ENCODE measurements around the gene PIAS4. TPM values are rescaled to one million over a fixed set of nuclear protein-coding genes. Genes with fewer than 3 reads are reported as not detected.

Gene PIAS4
- total and polyA plus RNA-seq, 2 donors (not counting 3 experiments of a cell fraction or from before 2014, with no cell fraction given) = 26.2 to 46.2 TPM

DNA sequence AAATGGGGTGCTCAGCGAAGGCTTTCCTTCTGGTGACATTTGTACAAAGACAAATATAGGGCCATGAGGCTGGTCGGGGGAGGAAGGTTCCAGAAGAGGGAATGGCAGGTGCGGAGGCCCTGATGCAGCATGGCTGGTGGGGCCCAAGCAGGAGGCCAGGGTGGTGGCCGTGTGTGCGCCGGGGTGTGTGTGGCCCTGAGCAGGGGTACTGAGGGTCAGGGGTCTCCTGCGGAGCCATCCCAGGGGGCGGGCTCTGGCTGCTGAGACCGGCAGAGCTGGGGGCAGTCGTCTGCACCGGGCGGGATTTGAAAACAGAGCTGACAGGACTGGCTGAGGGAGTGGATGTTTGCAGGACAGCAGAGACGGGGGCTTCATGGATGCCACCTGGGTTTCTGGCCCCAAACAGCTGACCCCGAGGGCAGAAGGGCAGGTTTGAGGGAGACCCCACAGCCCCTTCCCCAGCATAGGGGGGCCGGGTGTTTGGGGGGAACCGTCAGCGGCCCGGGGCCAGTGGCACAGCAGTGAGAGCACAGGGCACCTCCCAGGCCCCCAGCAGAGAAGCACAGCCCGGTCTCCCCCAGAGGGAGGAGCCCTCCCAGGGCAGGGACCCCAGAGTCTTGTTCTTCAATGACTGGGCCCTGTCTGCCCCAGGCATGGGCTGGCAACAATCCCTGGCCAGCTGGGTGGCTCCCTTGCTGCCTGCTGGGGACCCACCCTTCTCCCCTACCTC, 11.4 kb downstream of the PIAS4 start:
- no TSS peak for BruUV-seq (replicated peaks)

More for the DNA sequence above, 11.4 kb downstream of the PIAS4 start:
- H4K20me1 ChIP-seq (replicated peaks; ENCODE audit: control insufficient read depth, extremely low read depth, insufficient read depth, low read length) = no peaks in the 10 kb centered on the region
- TF ChIP-seq, protein P1, sequence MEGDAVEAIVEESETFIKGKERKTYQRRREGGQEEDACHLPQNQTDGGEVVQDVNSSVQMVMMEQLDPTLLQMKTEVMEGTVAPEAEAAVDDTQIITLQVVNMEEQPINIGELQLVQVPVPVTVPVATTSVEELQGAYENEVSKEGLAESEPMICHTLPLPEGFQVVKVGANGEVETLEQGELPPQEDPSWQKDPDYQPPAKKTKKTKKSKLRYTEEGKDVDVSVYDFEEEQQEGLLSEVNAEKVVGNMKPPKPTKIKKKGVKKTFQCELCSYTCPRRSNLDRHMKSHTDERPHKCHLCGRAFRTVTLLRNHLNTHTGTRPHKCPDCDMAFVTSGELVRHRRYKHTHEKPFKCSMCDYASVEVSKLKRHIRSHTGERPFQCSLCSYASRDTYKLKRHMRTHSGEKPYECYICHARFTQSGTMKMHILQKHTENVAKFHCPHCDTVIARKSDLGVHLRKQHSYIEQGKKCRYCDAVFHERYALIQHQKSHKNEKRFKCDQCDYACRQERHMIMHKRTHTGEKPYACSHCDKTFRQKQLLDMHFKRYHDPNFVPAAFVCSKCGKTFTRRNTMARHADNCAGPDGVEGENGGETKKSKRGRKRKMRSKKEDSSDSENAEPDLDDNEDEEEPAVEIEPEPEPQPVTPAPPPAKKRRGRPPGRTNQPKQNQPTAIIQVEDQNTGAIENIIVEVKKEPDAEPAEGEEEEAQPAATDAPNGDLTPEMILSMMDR (IDR thresholded peaks at IDR 0.05; ENCODE audit: extremely low read depth in 1 of 2, insufficient read depth in 1 of 2, low read depth in 1 of 2, low read length in 2 of 2) = no peak
- no peak for TF ChIP-seq MYC (IDR thresholded peaks at IDR 0.05; ENCODE audit: low read depth, low read length)
- no peak for TF ChIP-seq POLR2A (IDR thresholded peaks at IDR 0.05; ENCODE audit: low read depth, low read length)
- no peak for TF ChIP-seq GATA2 (IDR thresholded peaks at IDR 0.05; ENCODE audit: insufficient read depth, insufficient read length, low read depth, low read length)
- TF ChIP-seq, protein P2, sequence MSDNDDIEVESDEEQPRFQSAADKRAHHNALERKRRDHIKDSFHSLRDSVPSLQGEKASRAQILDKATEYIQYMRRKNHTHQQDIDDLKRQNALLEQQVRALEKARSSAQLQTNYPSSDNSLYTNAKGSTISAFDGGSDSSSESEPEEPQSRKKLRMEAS (IDR thresholded peaks at IDR 0.05; ENCODE audit: insufficient read depth, insufficient read length) = no peak
- no peak for TF ChIP-seq POLR2AphosphoS5 (IDR thresholded peaks at IDR 0.05; ENCODE audit: insufficient read depth, low read depth, low read length)
- no peak for TF ChIP-seq EZH2 (IDR thresholded peaks at IDR 0.05; ENCODE audit: borderline replicate concordance, low read depth, low read length, severe bottlenecking)
- no peak for TF ChIP-seq JUN (IDR thresholded peaks at IDR 0.05; ENCODE audit: borderline replicate concordance, insufficient read depth, insufficient read length, low read depth)
- no peak for TF ChIP-seq FOS (IDR thresholded peaks at IDR 0.05; ENCODE audit: borderline replicate concordance, insufficient read depth, low read length)
- POLR2A ChIA-PET = no interaction called here
- no peaks in the 10 kb centered on the region for H3K9me1 ChIP-seq (replicated peaks; ENCODE audit: control insufficient read depth, extremely low read depth, insufficient read depth, low read length)
- peaks cover 20% of the 10 kb centered on the region for H3K79me2 ChIP-seq (ENCODE audit: control insufficient read depth, insufficient read depth, low read length)
- no peaks in the 10 kb centered on the region for H3K9me3 ChIP-seq (replicated peaks; ENCODE audit: control insufficient read depth, insufficient read depth, low read length)
- FAIRE-seq = no peak
- CTCF ChIA-PET = interaction anchor here (1.0 kb wide), 1 partner anchor 12 kb away, joined by 3 read pairs; no protein-coding TSS in a partner anchor
- dilution Hi-C loops (cut with MboI; ENCODE audit: extremely low pct_ligation_motif_present, low sequenced_read_pairs) (no loop called here), intact Hi-C loops (cut with micrococcal nuclease) (no loop called here)
- H3K9ac ChIP-seq (replicated peaks; ENCODE audit: extremely low read depth, insufficient read depth, low read length) = no peak overlapping the region
- H2AFZ ChIP-seq (ENCODE audit: low read depth, low read length) = no peak overlapping the region
- no peak overlapping the region for H3K4me3 ChIP-seq (replicated peaks in 1 of 3; ENCODE audit: insufficient read depth in 1 of 3, low read depth in 1 of 3, low read length in 3 of 3)
- H3K4me1 ChIP-seq (ENCODE audit: control insufficient read depth, extremely low read depth, insufficient read depth, low read length) = peaks cover 2% of the 10 kb centered on the region
- no peak overlapping the region for H3K4me2 ChIP-seq (ENCODE audit: insufficient read depth, low read length)
- no peaks in the 10 kb centered on the region for H3K27me3 ChIP-seq (ENCODE audit: control insufficient read depth in 2 of 2, insufficient read depth in 2 of 2, low read length in 2 of 2)
- no peak for DNase-seq (ENCODE audit: low read depth, low spot score)
- H3K27ac ChIP-seq (ENCODE audit: insufficient read depth, low read depth, low read length) = no peak overlapping the region
- peaks cover 0 to 27% of the 10 kb centered on the region in 2 experiments for H3K36me3 ChIP-seq (ENCODE audit: control insufficient read depth in 2 of 2, extremely low read depth in 1 of 2, insufficient read depth in 2 of 2, low read length in 2 of 2)
